ENCODE data around the gene RPRM. TPM values are rescaled to one million over a fixed set of nuclear protein-coding genes. Genes with fewer than 3 reads are reported as not detected.

The RPRM gene
- total RNA-seq, 1 experiment from 2014 or later: 38.4 TPM

GRCh38 chr2:153495725-153496124 is 17.2 kb upstream of the RPRM start:
- Histone ChIP-seq H3T11ph (ENCODE audit: low read length) (no peak overlapping the region), H3K18ac (ENCODE audit: insufficient read length, low read depth, low read length) (no peak overlapping the region), H2AK5ac (ENCODE audit: insufficient read length, low read length) (no peak overlapping the region), H4K20me1 (ENCODE audit: control insufficient read depth, insufficient read depth, insufficient read length) (no peaks in the 10 kb centered on the region), H3K4ac (ENCODE audit: low read depth, low read length) (no peak overlapping the region), H3K4me2 (ENCODE audit: insufficient read depth, insufficient read length, low read length) (no peak overlapping the region), H2BK20ac (ENCODE audit: low read depth, low read length, poor library complexity, severe bottlenecking) (no peak overlapping the region), H3K23me2 (ENCODE audit: insufficient read length, low read depth, low read length, poor library complexity, severe bottlenecking) (no peaks in the 10 kb centered on the region), H2BK15ac (ENCODE audit: low read depth, low read length) (no peak overlapping the region), H3K56ac (ENCODE audit: insufficient read length, low read depth, low read length) (no peak overlapping the region), H4K8ac (replicated peaks; ENCODE audit: insufficient read length, low read depth, low read length) (no peak overlapping the region), H3K9ac (ENCODE audit: extremely low read depth, insufficient read length, low read length) (no peak overlapping the region), H3K4me1 (ENCODE audit: insufficient read depth, low read length) (no peaks in the 10 kb centered on the region; the same call in 1 of the 2 replicates), H2BK5ac (ENCODE audit: insufficient read length, low read length) (no peak overlapping the region), H3K14ac (ENCODE audit: insufficient read depth, low read length) (no peak overlapping the region), H2AFZ (ENCODE audit: low read length) (no peak overlapping the region), H3K27ac (ENCODE audit: insufficient read length, low read depth, low read length) (no peak overlapping the region), H3K27me3 (ENCODE audit: insufficient read depth, low read length) (no peaks in the 10 kb centered on the region), H2BK120ac (ENCODE audit: low read depth, low read length, poor library complexity, severe bottlenecking) (no peak overlapping the region), H3K79me1 (ENCODE audit: insufficient read depth, low read depth, low read length, poor library complexity, severe bottlenecking) (no peaks in the 10 kb centered on the region), H3K79me2 (ENCODE audit: insufficient read depth, low read length) (no peaks in the 10 kb centered on the region), H4K91ac (ENCODE audit: insufficient read length, low read depth, low read length) (no peak overlapping the region), H3K9me3 (ENCODE audit: control insufficient read depth, low read depth, low read length) (no peaks in the 10 kb centered on the region), H4K5ac (ENCODE audit: insufficient read length, low read depth, low read length) (no peak overlapping the region), H2BK12ac (ENCODE audit: insufficient read length, low read depth, low read length) (no peak overlapping the region), H3K23ac (ENCODE audit: insufficient read length, low read depth, low read length) (no peak overlapping the region)
- H3K36me3 Mint-ChIP-seq (ENCODE audit: insufficient read depth in 1 of 3, low read depth in 3 of 3): no peaks in the 10 kb centered on the region
- H3K27ac Mint-ChIP-seq: no peak overlapping the region; a peak in 1 of 7 replicates
- H3K4me1 Mint-ChIP-seq: peaks cover 9 to 29% of the 10 kb centered on the region in 2 experiments; a peak in 3 of 4 replicates
- WGBS (ENCODE audit: extremely low coverage, insufficient read length, low lambda C conversion rate): no CpG with 5 or more reads among the region's 1 CpG
- H3K27me3 Mint-ChIP-seq (ENCODE audit: low read depth): no peaks in the 10 kb centered on the region
- no peak overlapping the region for H3K4me3 Mint-ChIP-seq
- no peak for TF ChIP-seq CTCF (conservative IDR thresholded peaks at IDR 0.05)
- DNase-seq: no peak
- H3K9me3 Mint-ChIP-seq: no peaks in the 10 kb centered on the region
